ENCODE results near the gene ATP8A2.

Gene ATP8A2

DNA sequence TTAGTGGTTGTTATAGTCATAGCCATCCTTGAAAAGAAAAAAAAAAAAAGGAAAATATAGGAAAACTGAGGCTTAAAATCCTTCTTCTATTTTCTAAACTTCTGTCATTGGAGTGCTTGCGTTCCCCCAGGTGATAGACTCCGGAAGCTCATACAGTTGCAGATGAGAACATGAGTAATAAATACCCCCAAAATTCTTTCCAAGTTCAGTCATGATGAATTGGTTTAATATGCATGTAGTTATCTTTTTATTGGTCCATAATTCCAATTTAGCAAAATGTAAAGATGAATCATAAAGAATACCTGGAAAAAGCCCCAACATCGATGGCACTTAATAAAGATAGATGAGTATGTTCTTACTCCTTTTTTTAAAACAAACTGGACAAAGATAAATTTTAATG lies 487.8 kb downstream of the ATP8A2 start:
- Histone ChIP-seq H3K4me2 (ENCODE audit: low read depth, low read length) (no peak overlapping the region), H3K4me3 (ENCODE audit: low read length) (no peak overlapping the region), H4K20me1 (ENCODE audit: insufficient read depth, low read length) (no peaks in the 10 kb centered on the region), H3F3A (ENCODE audit: insufficient read depth, low read length) (no peaks in the 10 kb centered on the region), H3K9me3 (replicated peaks; ENCODE audit: insufficient read depth, low read length) (no peaks in the 10 kb centered on the region), H3K4me1 (ENCODE audit: low read length) (no peaks in the 10 kb centered on the region), H2AFZ (ENCODE audit: low read length) (no peak overlapping the region), H3K36me3 (replicated peaks; ENCODE audit: insufficient read depth, low read length) (no peaks in the 10 kb centered on the region), H3K79me2 (ENCODE audit: low read length) (no peaks in the 10 kb centered on the region), H3K9ac (ENCODE audit: low read length) (no peak overlapping the region), H3K27ac (ENCODE audit: low read length) (no peak overlapping the region), H3K27me3 (replicated peaks; ENCODE audit: insufficient read depth, low read length) (no peaks in the 10 kb centered on the region), H3K9me2 (replicated peaks; ENCODE audit: insufficient read depth, low read length) (no peaks in the 10 kb centered on the region)
- DNase-seq = no peak
- no peak for TF ChIP-seq EZH2 (optimal IDR thresholded peaks at IDR 0.05; ENCODE audit: low read depth, low read length)
- TF ChIP-seq, protein P1, sequence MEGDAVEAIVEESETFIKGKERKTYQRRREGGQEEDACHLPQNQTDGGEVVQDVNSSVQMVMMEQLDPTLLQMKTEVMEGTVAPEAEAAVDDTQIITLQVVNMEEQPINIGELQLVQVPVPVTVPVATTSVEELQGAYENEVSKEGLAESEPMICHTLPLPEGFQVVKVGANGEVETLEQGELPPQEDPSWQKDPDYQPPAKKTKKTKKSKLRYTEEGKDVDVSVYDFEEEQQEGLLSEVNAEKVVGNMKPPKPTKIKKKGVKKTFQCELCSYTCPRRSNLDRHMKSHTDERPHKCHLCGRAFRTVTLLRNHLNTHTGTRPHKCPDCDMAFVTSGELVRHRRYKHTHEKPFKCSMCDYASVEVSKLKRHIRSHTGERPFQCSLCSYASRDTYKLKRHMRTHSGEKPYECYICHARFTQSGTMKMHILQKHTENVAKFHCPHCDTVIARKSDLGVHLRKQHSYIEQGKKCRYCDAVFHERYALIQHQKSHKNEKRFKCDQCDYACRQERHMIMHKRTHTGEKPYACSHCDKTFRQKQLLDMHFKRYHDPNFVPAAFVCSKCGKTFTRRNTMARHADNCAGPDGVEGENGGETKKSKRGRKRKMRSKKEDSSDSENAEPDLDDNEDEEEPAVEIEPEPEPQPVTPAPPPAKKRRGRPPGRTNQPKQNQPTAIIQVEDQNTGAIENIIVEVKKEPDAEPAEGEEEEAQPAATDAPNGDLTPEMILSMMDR (IDR thresholded peaks at IDR 0.05; ENCODE audit: low read length) = no peak
- TF ChIP-seq EZH2phosphoT487 (IDR thresholded peaks at IDR 0.05; ENCODE audit: low read length) = no peak

DNA sequence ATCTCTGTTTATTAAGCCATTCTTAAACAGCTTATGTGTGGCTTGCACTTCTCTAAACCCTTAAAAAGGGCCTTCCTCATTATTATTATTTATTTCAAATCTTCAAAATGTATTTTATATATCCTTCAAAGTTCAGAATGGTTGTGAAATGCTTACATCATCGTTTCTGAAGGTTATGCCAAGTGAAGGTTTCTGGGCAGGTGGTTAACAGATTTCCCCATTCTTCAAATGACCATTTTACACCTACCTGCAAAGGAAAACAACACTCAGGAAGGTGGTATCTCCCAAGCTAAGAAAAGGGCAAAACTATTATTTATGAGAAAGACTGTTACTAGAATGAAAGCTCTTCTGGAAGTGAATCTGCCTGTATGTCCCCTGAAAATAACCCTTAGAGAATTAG lies 488.5 kb downstream of the ATP8A2 start:
- Histone ChIP-seq H3K4me3 (ENCODE audit: low read length) (no peak overlapping the region), H3K9me3 (replicated peaks; ENCODE audit: insufficient read depth, low read length) (no peaks in the 10 kb centered on the region)

DNA sequence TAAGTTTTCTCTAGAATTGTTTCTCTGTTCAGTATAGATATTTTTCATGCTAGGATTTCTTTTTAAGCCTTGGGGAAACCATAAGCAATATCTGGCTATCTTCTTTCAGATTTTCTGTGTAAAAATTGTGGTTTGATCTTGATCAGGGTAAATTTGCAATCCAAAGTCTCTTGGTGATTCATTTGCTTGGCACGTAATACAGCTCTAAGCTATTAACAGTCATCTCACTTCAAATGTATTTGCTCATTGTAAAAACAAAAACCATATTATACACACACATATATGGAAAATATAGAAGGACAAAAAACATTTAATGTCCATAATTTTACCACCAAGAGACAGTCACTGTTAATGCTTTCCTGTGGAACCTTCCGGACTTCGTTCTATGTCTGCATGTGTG lies 489.1 kb downstream of the ATP8A2 start:
- TF ChIP-seq EZH2 (optimal IDR thresholded peaks at IDR 0.05; ENCODE audit: low read depth, low read length) (no peak), EZH2phosphoT487 (IDR thresholded peaks at IDR 0.05; ENCODE audit: low read length) (no peak)
- TF ChIP-seq, protein P1 (IDR thresholded peaks at IDR 0.05; ENCODE audit: low read length) = no peak
- no peaks in the 10 kb centered on the region for H3K36me3 ChIP-seq (replicated peaks; ENCODE audit: insufficient read depth, low read length)
- no peaks in the 10 kb centered on the region for H3K9me3 ChIP-seq (replicated peaks; ENCODE audit: insufficient read depth, low read length)
- H3K27ac ChIP-seq (ENCODE audit: low read length) = no peak overlapping the region
- H4K20me1 ChIP-seq (ENCODE audit: insufficient read depth, low read length) = no peaks in the 10 kb centered on the region
- no peaks in the 10 kb centered on the region for H3F3A ChIP-seq (ENCODE audit: insufficient read depth, low read length)
- no peaks in the 10 kb centered on the region for H3K4me1 ChIP-seq (ENCODE audit: low read length)
- H3K4me2 ChIP-seq (ENCODE audit: low read depth, low read length) = no peak overlapping the region
- no peaks in the 10 kb centered on the region for H3K79me2 ChIP-seq (ENCODE audit: low read length)
- no peak for DNase-seq
- H3K4me3 ChIP-seq (ENCODE audit: low read length) = no peak overlapping the region
- no peak overlapping the region for H2AFZ ChIP-seq (ENCODE audit: low read length)
- H3K9me2 ChIP-seq (replicated peaks; ENCODE audit: insufficient read depth, low read length) = no peaks in the 10 kb centered on the region
- no peaks in the 10 kb centered on the region for H3K27me3 ChIP-seq (replicated peaks; ENCODE audit: insufficient read depth, low read length)
- no peak overlapping the region for H3K9ac ChIP-seq (ENCODE audit: low read length)

More for the DNA sequence above, 488.5 kb downstream of the ATP8A2 start:
- Histone ChIP-seq H3K9me2 (replicated peaks; ENCODE audit: insufficient read depth, low read length) (no peaks in the 10 kb centered on the region), H3K9ac (ENCODE audit: low read length) (no peak overlapping the region), H4K20me1 (ENCODE audit: insufficient read depth, low read length) (no peaks in the 10 kb centered on the region), H3K27me3 (replicated peaks; ENCODE audit: insufficient read depth, low read length) (no peaks in the 10 kb centered on the region), H3K4me1 (ENCODE audit: low read length) (no peaks in the 10 kb centered on the region), H3F3A (ENCODE audit: insufficient read depth, low read length) (no peaks in the 10 kb centered on the region), H3K79me2 (ENCODE audit: low read length) (no peaks in the 10 kb centered on the region), H3K4me2 (ENCODE audit: low read depth, low read length) (no peak overlapping the region), H2AFZ (ENCODE audit: low read length) (no peak overlapping the region), H3K36me3 (replicated peaks; ENCODE audit: insufficient read depth, low read length) (no peaks in the 10 kb centered on the region), H3K27ac (ENCODE audit: low read length) (no peak overlapping the region)
- no peak for DNase-seq
- TF ChIP-seq, protein P1 (IDR thresholded peaks at IDR 0.05; ENCODE audit: low read length) = no peak
- TF ChIP-seq EZH2 (optimal IDR thresholded peaks at IDR 0.05; ENCODE audit: low read depth, low read length) (no peak), EZH2phosphoT487 (IDR thresholded peaks at IDR 0.05; ENCODE audit: low read length) (no peak)

All from MM.1S (cell line).